G401 (cell line): Measurements from ENCODE around the gene FAM124A. TPM values are rescaled to one million over a fixed set of nuclear protein-coding genes. Genes with fewer than 3 reads are reported as not detected.

ENCODE experiments used
- DNase-seq: peaks from one replicate; pipeline ENCODE4 v3.0.0-alpha.2; 2015; ENCODE audit warnings: low spot score
- in situ Hi-C: cut with HindIII; loops from 2 replicates; pipeline ENCODE4 v1.10.0; 2016; ENCODE audit warnings: low sequenced_read_pairs, mixed read lengths
- total RNA-seq: library from RNA; depleted of rRNA; stranded (reverse); fragments of >200 nt; shearing (Covaris generic); gene quantifications from 2 replicates; pipeline ENCODE4 v1.2.3, GENCODE V29; 2014; rRNA removed

Gene FAM124A, protein sequence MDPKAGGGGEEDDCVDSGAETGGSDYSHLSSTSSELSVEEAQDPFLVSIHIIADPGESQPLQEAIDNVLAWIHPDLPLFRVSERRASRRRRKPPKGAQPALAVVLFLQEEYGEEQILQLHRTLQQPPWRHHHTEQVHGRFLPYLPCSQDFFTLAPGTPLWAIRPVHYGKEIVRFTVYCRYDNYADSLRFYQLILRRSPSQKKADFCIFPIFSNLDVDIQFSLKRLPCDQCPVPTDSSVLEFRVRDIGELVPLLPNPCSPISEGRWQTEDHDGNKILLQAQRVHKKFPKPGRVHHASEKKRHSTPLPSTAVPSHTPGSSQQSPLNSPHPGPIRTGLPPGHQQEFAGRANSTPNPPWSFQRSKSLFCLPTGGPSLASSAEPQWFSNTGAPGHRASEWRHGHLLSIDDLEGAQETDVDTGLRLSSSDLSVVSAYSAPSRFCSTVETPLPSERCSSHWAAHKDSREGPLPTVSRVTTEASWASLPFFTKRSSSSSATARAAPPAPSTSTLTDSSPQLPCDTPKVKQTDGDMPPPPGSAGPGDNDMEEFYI
- 0.49 and 0.95 TPM in 2 replicates for total RNA-seq

GRCh38 chr13:51222037-51222685 lies at the start of gene FAM124A:
Gene FAM124A (plus strand): TSS chr13:51222398. CDS start chr13:51222502, 104 bp downstream.
- in situ Hi-C loops: no loop called here
- DNase-seq: peak; percentile 45

- in situ Hi-C loops: no loop called here
- no peak for DNase-seq
Observed at GRCh38 chr13:51175021-51175420, 47.2 kb upstream of the FAM124A start.

DNA sequence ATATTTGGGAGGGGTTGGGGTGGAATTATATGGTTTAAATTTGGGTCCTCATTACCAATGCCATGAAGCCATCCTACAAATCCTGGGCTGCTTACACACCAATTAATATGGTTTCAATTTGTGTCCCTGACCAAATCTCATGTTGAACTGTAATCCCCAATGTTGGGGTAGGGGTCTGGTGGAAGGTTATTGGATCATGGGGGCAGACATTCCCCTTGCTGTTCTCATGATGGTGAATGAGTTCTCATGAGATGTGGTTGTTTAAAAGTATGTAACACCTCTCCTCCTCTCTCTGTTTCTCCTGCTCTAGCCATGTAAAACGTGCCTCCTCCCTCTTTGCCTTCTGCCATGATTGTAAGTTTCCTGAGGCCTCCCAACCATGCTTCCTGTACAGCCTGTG lies 46.6 kb upstream of the FAM124A start:
- in situ Hi-C loops: no loop called here
- no peak for DNase-seq

- DNase-seq: no peak
- in situ Hi-C loops: no loop called here
Observed at GRCh38 chr13:51177188-51177587, 45.0 kb upstream of the FAM124A start.

GRCh38 chr13:51178456-51179074 lies 43.6 kb upstream of the FAM124A start:
- in situ Hi-C loops: no loop called here
- no peak for DNase-seq

DNA sequence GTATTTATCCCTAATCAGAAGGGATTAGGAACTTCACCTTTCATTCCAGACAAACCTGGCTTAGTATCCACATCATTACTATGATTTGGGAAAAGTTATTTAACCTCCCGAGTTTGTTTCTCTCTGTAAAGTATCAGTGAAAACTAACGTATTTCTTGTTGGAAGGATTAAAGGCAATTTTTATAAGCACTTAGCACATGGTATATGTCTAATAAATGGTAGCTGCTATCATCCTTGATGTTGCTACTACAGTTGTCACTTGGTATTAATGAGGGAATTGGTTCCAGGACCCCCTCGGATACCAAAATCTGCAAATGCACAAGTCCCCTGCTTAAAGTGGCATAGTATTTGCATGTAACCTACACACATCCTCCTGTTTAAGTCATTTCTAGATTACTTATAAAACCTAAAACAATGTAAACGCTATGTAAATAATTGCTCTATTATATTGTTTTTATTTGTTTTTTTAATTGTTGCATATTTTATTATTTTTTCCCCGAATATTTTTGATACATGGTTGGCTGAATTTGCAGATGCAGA lies 42.7 kb upstream of the FAM124A start:
- no peak for DNase-seq
- in situ Hi-C loops: no loop called here

DNA sequence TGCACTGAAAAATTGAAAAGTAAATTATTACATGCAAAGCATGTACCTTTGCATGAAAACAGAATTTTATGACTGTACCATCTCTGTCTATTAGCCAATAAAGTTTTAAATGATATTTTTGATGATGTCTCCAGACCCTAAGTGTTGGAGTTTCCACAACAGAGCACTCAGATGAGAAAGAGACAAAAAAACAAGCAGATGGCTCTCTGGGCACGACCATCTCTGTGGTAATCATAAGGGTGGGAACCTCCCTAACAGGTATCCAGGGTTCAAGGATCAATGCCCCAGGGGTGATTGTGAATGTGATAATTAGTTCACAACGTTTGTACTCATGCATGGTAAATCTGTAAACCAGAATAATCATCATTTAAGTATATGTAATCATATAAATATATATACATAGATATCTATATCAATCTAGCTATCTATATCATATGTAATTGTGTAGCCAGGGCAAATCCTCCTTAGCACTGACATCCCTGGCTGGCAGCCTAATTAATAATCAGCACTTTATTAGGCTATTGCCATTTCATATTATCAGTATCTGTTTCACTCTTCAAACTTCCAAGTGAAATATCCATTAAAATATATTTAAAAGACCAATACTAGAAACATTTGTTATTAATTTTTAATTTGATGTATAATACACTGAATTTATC lies 41.2 kb upstream of the FAM124A start:
- in situ Hi-C loops: no loop called here
- no peak for DNase-seq

GRCh38 chr13:51181786-51182383 lies 40.3 kb upstream of the FAM124A start:
- no peak for DNase-seq
- in situ Hi-C loops: no loop called here

- in situ Hi-C loops: no loop called here
- DNase-seq: no peak
Observed at GRCh38 chr13:51191743-51192142, 30.5 kb upstream of the FAM124A start.

- DNase-seq: no peak
Observed at GRCh38 chr13:51192348-51192747, 29.9 kb upstream of the FAM124A start.

DNA sequence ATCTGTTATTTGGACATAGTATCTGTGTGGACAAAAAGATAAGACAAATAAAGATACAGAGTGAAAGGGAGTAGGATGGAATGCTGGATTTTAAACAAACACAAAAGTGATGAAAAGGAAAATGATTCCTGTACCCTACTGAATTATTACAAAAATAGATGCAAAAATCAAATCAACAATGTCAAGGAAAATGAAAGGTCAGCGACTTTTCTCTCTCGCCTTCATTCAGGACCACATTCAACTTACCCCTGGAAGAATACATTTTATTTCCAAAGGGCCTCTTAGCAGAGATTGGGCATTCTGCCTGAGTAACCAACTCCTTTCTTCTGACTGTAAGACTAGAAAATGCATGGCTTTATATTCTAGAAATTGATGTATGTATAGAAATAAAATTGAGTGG lies 28.8 kb upstream of the FAM124A start:
- in situ Hi-C loops: no loop called here
- DNase-seq: no peak

More at GRCh38 chr13:51192348-51192747, 29.9 kb upstream of the FAM124A start:
- in situ Hi-C loops: no loop called here

DNA sequence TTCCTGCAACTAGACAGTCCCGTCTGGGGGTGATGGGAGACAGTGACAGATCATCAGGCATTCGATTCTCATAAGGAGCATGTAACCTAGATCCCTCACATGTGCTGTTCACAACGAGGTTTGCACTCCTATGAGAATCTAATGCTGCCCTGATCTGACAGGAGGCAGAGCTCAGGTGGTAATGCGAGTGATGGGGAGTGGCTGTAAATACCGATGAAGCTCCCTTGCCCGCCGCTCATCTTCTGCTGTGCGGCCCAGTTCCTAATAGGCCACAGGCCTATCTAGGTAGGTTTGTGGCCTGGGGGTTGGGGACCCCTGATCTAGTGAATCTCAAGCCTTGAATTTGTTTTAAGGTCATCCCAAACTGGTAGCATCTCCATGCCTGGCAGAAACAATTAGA lies 27.3 kb upstream of the FAM124A start:
- DNase-seq: no peak
- in situ Hi-C loops: no loop called here

- in situ Hi-C loops: no loop called here
Observed at GRCh38 chr13:51201886-51202285, 20.3 kb upstream of the FAM124A start.

GRCh38 chr13:51202477-51203046 lies 19.6 kb upstream of the FAM124A start:
- in situ Hi-C loops: no loop called here
- DNase-seq: no peak

More at GRCh38 chr13:51201886-51202285, 20.3 kb upstream of the FAM124A start:
- no peak for DNase-seq

DNA sequence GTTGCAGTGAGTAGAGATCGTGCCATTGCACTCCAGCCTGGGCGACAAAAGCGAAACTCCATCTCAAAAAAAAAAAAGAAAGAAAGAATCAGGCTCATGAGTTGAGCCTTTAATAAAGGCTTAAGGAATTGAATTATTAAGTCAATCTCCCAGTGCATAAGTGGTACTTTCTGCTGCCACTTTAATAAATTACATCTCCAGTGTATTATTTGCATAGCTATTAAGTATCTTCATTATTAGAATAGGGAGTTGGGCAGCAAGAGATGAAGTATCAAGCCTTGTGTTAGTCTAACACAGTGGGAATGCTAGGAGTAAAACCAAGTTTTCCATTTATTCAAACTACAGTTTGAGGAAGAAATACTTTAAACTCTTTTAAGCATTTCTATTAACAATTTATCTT lies 15.6 kb upstream of the FAM124A start:
- no peak for DNase-seq
- in situ Hi-C loops: no loop called here

DNA sequence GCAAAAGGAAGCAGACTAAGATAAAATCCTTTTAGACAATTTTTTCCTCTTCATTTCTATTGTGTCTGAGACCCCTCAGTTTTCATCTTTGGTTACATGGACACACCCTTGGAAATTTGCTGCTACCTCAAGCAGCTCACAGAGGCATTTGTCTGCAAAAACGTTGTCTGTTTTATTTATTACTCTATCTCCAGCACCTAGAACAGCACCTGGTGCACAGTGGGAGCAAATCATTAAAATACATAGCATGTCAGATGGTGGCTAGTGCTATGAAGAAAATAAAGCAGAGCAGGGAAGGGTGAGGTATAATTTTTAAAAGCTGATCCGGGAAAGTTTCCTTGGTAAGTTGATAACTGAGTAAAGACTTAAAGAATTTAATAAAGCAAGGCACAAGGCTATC lies 14.3 kb upstream of the FAM124A start:
- no peak for DNase-seq
- in situ Hi-C loops: no loop called here

GRCh38 chr13:51208716-51209115 lies 13.5 kb upstream of the FAM124A start:
- in situ Hi-C loops: no loop called here
- no peak for DNase-seq

- DNase-seq: no peak
- in situ Hi-C loops: no loop called here
Observed at GRCh38 chr13:51211910-51212309, 10.3 kb upstream of the FAM124A start.
